GM12801 (cell line): Measurements from ENCODE around the gene CELSR1.

ENCODE experiments used
- CTCF ChIP-seq: IDR thresholded peaks from one replicate; pipeline ENCODE4 v1.5.1; 2011; ENCODE audit warnings: control low read depth; ENCODE audit not compliant: insufficient read length; ENCODE audit errors: extremely low read depth

The CELSR1 gene

GRCh38 chr22:46519377-46519776 lies 18.0 kb downstream of the CELSR1 start:
- TF ChIP-seq CTCF, result no peak

GRCh38 chr22:46518542-46519325 lies 18.7 kb downstream of the CELSR1 start:
- no peak for TF ChIP-seq CTCF

- no peak for TF ChIP-seq CTCF
Observed at GRCh38 chr22:46518038-46518437, 19.4 kb downstream of the CELSR1 start.

GRCh38 chr22:46517255-46517761 lies 20.1 kb downstream of the CELSR1 start:
- no peak for TF ChIP-seq CTCF

- TF ChIP-seq CTCF, result no peak
Observed at GRCh38 chr22:46516638-46517037, 20.8 kb downstream of the CELSR1 start.

- TF ChIP-seq CTCF, result no peak
Observed at GRCh38 chr22:46515208-46516111, 22.0 kb downstream of the CELSR1 start.

GRCh38 chr22:46514592-46515207 lies 22.7 kb downstream of the CELSR1 start:
- no peak for TF ChIP-seq CTCF
